AG09309 (cell line): Measurements from ENCODE around the gene RNF38.

Source experiments
- DNase-seq: peaks from one replicate; pipeline ENCODE4 v3.0.0-alpha.2; 2010; ENCODE audit warnings: low read depth
- H3K4me3 ChIP-seq: 2 replicates; pipeline ENCODE4 v1.5.1; 2011; ENCODE audit warnings: mild to moderate bottlenecking, low read depth, low read length, moderate library complexity; ENCODE audit not compliant: control insufficient read depth
- CTCF ChIP-seq: IDR thresholded peaks from 2 replicates; pipeline ENCODE4 v1.5.1; 2011; ENCODE audit warnings: mild to moderate bottlenecking, low read depth, low read length, inconsistent platforms; ENCODE audit not compliant: insufficient read depth, control insufficient read depth; ENCODE audit errors: missing control alignments

Gene RNF38

GRCh38 chr9:36407122-36407723 is 7.2 kb upstream of the RNF38 start:
- peak; percentile 89 for TF ChIP-seq CTCF
- DNase-seq = no peak
- no peak overlapping the region for H3K4me3 ChIP-seq

GRCh38 chr9:36402536-36402935 is 2.5 kb upstream of the RNF38 start:
- no peak overlapping the region for H3K4me3 ChIP-seq
- TF ChIP-seq CTCF = no peak
- DNase-seq = no peak

GRCh38 chr9:36401897-36402480 is 1.9 kb upstream of the RNF38 start:
- DNase-seq = no peak
- TF ChIP-seq CTCF = no peak
- H3K4me3 ChIP-seq = no peak overlapping the region

GRCh38 chr9:36401164-36401740 is 1.2 kb upstream of the RNF38 start:
- DNase-seq = no peak
- peak overlapping the region; percentile 89 for H3K4me3 ChIP-seq
- TF ChIP-seq CTCF = no peak

- H3K4me3 ChIP-seq = peak overlapping the region; percentile 89
- TF ChIP-seq CTCF = no peak
- DNase-seq = no peak
Observed at GRCh38 chr9:36400332-36401163, 479 bp upstream of the RNF38 start.

GRCh38 chr9:36398745-36399144 is 1.3 kb downstream of the RNF38 start:
- no peak for DNase-seq
- no peak for TF ChIP-seq CTCF
- H3K4me3 ChIP-seq = no peak overlapping the region
